IPS-18a (cell line): ENCODE measurements around the gene EEF2KMT.

Experiments used
- H3K27ac ChIP-seq: one replicate; pipeline ENCODE4 v1.5.1; 2013; ENCODE audit warnings: low read length
- H3K27me3 ChIP-seq: one replicate; pipeline ENCODE4 v1.6.1; 2013; ENCODE audit warnings: mild to moderate bottlenecking, low read length; ENCODE audit not compliant: control insufficient read depth, insufficient read depth
- H3K36me3 ChIP-seq: one replicate; pipeline ENCODE4 v1.6.1; 2013; ENCODE audit warnings: low read depth, low read length; ENCODE audit not compliant: control insufficient read depth
- H3K4me1 ChIP-seq: one replicate; pipeline ENCODE4 v1.6.1; 2013; ENCODE audit warnings: low read depth, low read length; ENCODE audit not compliant: control insufficient read depth
- H3K4me3 ChIP-seq: one replicate; pipeline ENCODE4 v1.5.1; 2013; ENCODE audit warnings: low read length
- H3K9ac ChIP-seq: one replicate; pipeline ENCODE4 v1.6.1; 2013; ENCODE audit warnings: mild to moderate bottlenecking, low read length, moderate library complexity
- H3K9me3 ChIP-seq: one replicate; pipeline ENCODE4 v1.6.1; 2013; ENCODE audit warnings: low read depth, low read length; ENCODE audit not compliant: control insufficient read depth

Gene EEF2KMT

DNA sequence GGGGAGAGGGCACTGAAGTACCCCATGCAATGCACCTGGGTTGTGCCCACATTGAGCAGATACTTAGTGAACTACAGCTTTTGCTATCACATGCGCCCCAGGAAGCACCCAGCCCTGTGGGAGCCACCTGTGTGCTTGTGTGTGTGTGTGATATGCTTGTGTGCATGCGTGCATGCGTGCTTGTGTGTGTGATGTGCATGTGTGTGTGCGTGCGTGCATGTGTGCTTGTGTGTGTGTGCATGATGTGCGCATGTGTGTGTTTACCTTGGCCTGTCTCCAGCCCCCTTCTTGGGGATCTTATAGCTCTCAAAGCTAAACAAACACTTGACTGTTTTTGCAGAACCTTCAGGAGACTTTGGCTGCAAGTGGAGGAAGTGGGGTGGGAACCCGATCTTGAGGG is 32.7 kb downstream of the EEF2KMT start:
- Histone ChIP-seq H3K36me3 (no peaks in the 10 kb centered on the region), H3K9me3 (no peaks in the 10 kb centered on the region), H3K27ac (no peak overlapping the region), H3K27me3 (no peaks in the 10 kb centered on the region), H3K9ac (no peak overlapping the region), H3K4me1 (peaks cover 5% of the 10 kb centered on the region), H3K4me3 (no peak overlapping the region)

DNA sequence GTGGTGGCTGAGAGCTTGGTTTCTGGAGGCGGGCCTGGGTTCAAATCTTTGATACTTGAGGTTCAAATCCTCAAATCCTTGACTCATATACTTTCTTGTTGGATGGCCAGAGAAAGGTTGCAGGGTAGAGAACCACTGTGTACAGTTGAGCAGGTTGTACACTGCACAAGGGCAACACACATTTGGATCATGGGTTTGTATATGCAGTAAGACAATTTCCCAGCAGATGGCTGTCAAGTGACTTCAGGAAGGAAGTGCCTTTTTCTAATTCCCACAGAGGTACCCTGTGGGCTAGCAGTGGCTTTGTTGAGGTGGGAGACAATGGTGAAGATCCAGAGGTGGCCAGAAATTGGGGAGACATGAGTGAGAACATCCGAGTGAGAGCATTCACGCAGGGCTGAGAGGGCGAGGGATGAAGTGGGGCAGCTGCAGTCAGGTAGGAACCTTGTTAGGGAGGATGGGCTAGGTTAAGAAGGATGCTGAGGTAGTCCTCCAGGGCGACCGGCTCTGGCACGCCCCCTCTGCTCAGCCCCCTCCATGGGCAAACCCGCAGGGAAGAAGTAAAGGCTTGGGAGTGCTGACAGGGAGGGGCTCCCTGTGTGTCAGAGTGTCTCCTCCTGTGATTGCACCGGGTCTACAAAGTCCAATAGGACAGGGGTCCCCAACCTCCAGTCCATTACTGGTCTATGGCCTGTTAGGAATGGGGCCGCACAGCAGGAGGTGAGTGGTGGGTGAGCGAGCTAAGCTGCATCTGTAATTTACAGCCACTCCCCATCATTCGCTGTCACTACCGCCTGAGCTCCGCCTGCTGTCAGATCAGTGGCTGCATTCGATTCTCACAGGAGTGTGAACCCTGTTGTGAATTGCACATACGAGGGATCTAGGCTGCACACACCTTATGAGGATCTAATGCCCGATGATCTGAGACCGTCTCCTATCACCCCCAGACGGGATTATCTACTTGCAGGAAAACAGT is 34.5 kb downstream of the EEF2KMT start:
- Histone ChIP-seq H3K9ac (no peak overlapping the region), H3K27me3 (no peaks in the 10 kb centered on the region), H3K4me3 (no peak overlapping the region), H3K9me3 (no peaks in the 10 kb centered on the region), H3K27ac (no peak overlapping the region), H3K4me1 (peaks cover 14% of the 10 kb centered on the region), H3K36me3 (no peaks in the 10 kb centered on the region)

DNA sequence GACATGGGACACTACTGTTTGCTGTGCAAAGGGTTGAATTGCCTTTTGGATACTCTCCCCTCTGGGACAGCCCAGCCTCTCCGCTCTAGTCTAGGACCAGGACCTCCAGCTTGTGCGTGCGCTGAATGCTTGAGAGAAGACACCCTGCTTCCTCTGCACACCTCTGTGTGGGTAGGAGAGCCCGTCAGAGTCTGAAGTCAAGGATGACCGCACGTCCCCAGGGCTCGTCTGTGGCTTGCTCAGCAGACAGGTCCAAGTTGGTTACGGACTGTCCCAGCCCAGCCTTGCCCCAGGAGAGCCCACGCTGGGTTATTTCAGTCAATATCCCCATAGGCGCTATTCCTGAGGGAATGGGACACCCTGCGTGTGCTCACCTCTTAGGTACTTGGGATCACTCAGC is 35.5 kb downstream of the EEF2KMT start:
- no peak overlapping the region for H3K4me3 ChIP-seq
- no peak overlapping the region for H3K9ac ChIP-seq
- H3K27ac ChIP-seq: no peak overlapping the region
- H3K9me3 ChIP-seq: no peaks in the 10 kb centered on the region
- no peaks in the 10 kb centered on the region for H3K36me3 ChIP-seq
- peaks cover 14% of the 10 kb centered on the region for H3K4me1 ChIP-seq
- H3K27me3 ChIP-seq: no peaks in the 10 kb centered on the region

DNA sequence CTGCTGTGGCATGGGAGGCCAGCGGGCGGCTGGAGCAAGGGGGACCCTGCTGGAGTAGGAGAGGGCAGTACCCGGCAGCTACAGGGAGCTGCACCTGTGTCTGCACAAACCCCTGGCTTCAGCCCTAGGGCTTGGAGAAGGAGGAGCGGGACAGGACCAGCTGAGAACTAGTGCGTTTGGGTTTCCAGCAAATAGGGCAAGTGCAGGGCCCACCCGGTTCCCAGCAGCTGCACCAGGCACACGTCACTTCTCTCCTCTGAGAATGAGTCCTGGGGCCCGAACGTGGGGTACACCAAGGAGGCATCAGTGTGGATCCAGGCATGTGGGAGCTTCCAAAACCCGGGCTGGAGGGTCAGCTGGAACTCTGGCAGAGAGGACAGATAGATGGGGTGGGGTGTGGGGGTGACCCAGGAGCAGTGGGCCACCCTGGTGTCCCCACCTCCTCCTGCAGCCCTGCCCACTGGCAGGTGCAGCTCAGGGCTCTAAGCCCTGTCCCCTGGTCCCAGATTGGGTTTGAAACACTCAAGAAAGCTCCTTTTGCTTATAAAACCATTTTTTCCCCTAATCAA is 37.4 kb downstream of the EEF2KMT start:
- Histone ChIP-seq H3K4me3 (no peak overlapping the region), H3K27me3 (no peaks in the 10 kb centered on the region), H3K9me3 (no peaks in the 10 kb centered on the region), H3K4me1 (peaks cover 17% of the 10 kb centered on the region), H3K9ac (peak overlapping the region; percentile 13), H3K36me3 (no peaks in the 10 kb centered on the region), H3K27ac (no peak overlapping the region)

DNA sequence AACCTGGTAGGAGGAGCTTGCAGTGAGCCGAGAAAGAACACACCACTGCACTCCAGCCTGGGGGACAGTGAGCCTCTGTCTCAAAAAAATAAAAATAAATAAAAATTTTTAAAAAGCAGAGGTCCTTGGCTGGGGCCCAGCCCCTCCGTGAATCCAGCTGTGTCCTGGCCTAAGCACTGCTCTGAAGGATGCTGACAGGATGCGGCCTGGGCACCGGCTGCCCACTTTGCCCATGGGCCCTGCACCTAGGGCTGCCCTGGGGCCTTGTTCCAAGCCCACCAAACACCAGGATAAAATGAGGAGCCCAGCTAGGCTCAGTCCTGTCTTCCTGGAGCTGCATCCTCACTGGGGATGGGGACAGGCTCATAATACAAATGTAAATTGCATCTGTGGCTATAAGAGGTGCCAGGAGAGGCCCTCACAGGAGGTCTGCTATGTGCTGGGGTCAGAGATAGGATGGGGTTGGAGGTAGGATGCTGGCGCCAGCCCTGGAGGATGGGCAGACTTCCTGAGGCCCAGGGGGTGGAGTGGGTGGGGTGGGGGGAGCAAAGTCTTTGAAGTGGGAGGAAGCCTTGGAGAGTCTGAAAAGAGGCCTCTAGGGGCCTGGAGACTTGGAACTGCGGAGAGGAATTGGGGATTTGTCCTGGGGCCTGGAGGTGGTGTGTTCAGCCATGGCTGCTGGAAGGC is 38.1 kb downstream of the EEF2KMT start:
- Histone ChIP-seq H3K27me3 (no peaks in the 10 kb centered on the region), H3K27ac (peak overlapping the region; percentile 62), H3K36me3 (no peaks in the 10 kb centered on the region), H3K9me3 (no peaks in the 10 kb centered on the region), H3K4me1 (peaks cover 17% of the 10 kb centered on the region), H3K9ac (peak overlapping the region; percentile 13), H3K4me3 (no peak overlapping the region)

DNA sequence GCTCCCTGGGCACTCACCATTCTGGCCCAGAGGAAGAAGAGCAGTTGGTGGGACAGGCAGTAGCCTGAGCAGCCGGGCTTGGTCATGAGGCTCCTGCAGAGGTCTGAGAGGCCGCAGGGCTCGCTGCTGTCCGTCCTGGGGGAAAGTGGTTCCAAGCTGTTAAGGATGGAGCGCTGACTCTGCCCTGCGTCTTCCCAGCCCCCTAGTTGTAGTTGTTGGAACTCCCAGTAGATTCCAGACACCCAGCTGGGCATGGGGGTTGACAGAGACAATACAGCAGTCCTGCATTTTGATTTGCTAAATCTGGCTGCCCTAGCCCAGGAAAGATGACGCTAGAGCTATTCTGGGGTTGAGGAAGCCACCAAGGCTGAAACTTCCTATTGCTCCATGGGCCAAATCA is 39.1 kb downstream of the EEF2KMT start:
- Histone ChIP-seq H3K36me3 (no peaks in the 10 kb centered on the region), H3K27ac (no peak overlapping the region), H3K27me3 (no peaks in the 10 kb centered on the region), H3K4me1 (peaks cover 17% of the 10 kb centered on the region), H3K9ac (no peak overlapping the region), H3K4me3 (no peak overlapping the region), H3K9me3 (no peaks in the 10 kb centered on the region)

DNA sequence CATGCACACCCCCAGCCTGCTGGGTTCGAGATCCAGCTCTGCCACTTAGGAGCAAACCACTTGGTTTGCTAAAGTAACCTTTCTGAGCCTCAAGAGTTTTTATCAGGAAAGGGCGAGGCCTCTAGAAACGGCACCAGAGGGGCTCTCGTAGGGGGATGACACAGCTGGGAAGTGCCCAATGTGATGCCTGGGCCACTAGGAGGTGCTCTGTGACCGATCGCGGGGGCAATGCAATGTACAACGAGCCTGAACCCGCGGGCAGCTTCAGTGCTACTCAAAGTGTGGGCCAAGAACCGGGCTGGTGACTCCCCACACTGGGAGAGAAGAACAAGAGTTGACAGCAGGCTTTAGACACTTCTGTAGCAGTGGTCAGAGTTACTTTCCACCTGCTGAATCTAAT is 41.2 kb downstream of the EEF2KMT start:
- no peaks in the 10 kb centered on the region for H3K27me3 ChIP-seq
- H3K4me1 ChIP-seq: peaks cover 17% of the 10 kb centered on the region
- H3K9ac ChIP-seq: no peak overlapping the region
- no peak overlapping the region for H3K27ac ChIP-seq
- no peak overlapping the region for H3K4me3 ChIP-seq
- no peaks in the 10 kb centered on the region for H3K36me3 ChIP-seq
- H3K9me3 ChIP-seq: no peaks in the 10 kb centered on the region

DNA sequence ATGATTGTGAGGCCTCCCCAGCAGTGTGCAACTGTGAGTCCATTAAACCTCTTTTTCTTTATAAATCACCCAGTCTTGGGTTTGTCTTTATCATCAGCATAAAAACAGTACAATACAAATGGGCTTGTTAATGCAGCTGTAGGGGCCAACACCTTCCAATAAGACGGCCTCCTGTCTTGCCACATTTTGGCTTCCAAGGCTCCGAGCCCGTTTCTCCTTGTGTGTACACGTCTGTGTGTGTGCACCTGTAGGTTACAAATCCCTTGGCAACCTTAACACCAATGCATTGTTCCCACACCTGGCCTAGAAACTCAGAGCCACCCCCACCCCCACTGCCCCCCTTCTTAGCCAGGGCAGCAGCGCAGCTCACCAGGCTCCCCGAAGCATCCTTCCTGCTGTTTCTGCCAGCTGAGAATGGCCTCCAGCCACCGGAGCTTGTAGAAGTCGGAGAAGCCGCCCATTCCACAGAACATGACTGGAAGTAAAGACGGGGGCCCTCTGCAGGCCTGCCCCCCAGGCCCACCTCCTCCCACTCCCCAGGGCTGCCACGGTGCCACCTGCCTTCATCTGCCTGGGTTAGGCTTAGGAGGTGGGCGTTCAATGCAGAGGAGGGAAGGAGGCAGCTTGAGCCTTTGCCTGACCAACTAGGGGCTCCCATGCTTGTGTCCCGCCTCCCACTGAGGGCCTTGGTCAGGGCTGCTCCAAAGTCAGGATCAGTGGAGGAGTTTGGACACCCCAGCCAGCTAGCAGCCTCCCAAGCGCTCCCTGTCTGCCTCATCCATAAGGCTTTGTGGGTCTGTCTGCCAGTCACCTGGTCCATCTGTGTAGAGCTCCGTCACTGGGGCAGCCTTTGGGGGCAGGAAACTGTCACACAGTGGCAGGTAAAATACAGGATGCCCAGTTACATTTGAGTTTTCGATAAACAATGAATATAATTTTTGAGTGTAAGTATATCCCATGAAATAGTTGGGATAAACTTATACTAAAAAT is 42.4 kb downstream of the EEF2KMT start:
- Histone ChIP-seq H3K9me3 (no peaks in the 10 kb centered on the region), H3K27ac (no peak overlapping the region), H3K27me3 (no peaks in the 10 kb centered on the region), H3K9ac (no peak overlapping the region), H3K4me3 (no peak overlapping the region), H3K4me1 (peaks cover 15% of the 10 kb centered on the region), H3K36me3 (no peaks in the 10 kb centered on the region)

DNA sequence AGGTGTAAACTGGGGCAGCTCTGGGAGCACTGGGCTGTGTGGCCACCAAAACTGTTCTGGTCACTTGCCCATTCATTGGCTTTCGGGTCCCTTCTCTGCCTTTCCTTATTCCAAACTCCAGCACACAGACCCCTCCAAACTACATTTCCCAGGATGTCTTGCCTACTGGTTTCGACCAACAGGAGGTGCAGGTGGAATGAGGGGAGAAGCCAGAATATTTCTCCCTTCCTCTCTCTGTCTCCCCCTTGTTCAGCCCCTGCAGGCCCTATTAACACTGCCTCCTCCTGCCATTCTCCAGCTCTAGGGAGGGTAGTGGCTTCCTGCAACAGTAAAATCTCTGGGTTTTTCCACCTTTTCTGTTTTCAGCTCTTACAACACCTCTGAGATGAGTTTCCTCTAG is 50.7 kb downstream of the EEF2KMT start:
- Histone ChIP-seq H3K27me3 (no peaks in the 10 kb centered on the region), H3K4me1 (no peaks in the 10 kb centered on the region), H3K36me3 (no peaks in the 10 kb centered on the region), H3K9me3 (no peaks in the 10 kb centered on the region), H3K27ac (no peak overlapping the region), H3K4me3 (no peak overlapping the region), H3K9ac (no peak overlapping the region)

DNA sequence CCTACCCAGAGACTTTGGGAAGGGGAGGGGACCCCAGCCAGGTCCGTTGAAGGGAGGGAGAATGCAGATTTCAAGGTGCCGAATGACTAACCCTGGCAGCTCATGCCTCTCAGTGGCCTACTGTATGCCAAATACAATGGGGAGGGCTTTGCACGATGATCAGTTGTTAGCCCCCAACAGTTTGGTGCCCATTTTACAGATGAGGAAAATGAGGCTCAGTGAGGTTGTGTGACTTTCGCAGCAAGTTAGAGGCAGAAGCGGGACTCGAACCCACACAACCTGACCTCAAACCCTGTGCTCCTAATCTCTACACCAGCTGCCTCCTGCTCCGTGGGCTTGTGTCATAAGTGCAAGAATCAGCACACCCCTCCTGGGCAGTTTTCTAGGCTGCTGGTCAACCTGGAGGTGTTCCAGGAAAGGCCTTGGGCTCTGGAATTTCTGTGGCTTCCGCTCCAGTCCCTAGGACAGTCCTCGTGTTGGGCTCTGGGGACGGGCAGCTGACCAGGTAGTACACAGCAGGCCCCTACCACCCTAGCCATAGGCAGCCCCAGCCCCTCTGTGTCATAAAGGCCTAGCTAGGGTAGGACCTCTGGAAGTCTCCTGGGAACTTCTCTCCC is 52.0 kb downstream of the EEF2KMT start:
- no peak overlapping the region for H3K9ac ChIP-seq
- no peak overlapping the region for H3K27ac ChIP-seq
- no peaks in the 10 kb centered on the region for H3K4me1 ChIP-seq
- no peaks in the 10 kb centered on the region for H3K9me3 ChIP-seq
- no peak overlapping the region for H3K4me3 ChIP-seq
- no peaks in the 10 kb centered on the region for H3K27me3 ChIP-seq
- no peaks in the 10 kb centered on the region for H3K36me3 ChIP-seq
